Epithelial cell of esophagus (primary cell): ENCODE results near the gene TNFSF8.

Experiments used
- DNase-seq: peaks from one replicate; pipeline ENCODE4 v3.0.0; 2010; ENCODE audit warnings: low read depth
- H3K4me3 ChIP-seq: 2 replicates; pipeline ENCODE4 v1.5.1; 2011; ENCODE audit warnings: mild to moderate bottlenecking, low read length, control low read depth
- CTCF ChIP-seq: IDR thresholded peaks from 2 replicates; pipeline ENCODE4 v1.5.1; 2011; ENCODE audit warnings: low read depth, mild to moderate bottlenecking, low read length, control low read depth, inconsistent platforms; ENCODE audit not compliant: insufficient read depth; ENCODE audit errors: missing control alignments

The TNFSF8 gene

GRCh38 chr9:114925672-114926071 is 4.7 kb downstream of the TNFSF8 start:
- H3K4me3 ChIP-seq, result no peak overlapping the region
- DNase-seq, result no peak
- TF ChIP-seq CTCF, result no peak

- no peak for TF ChIP-seq CTCF
- no peak for DNase-seq
Measured at GRCh38 chr9:114925039-114925438, 5.4 kb downstream of the TNFSF8 start.

GRCh38 chr9:114924327-114924726 is 6.1 kb downstream of the TNFSF8 start:
- no peak for TF ChIP-seq CTCF
- no peak for DNase-seq

More at GRCh38 chr9:114925039-114925438, 5.4 kb downstream of the TNFSF8 start:
- H3K4me3 ChIP-seq, result no peak overlapping the region

GRCh38 chr9:114923918-114924317 is 6.5 kb downstream of the TNFSF8 start:
- H3K4me3 ChIP-seq, result no peak overlapping the region
- DNase-seq, result no peak
- no peak for TF ChIP-seq CTCF

More at GRCh38 chr9:114924327-114924726, 6.1 kb downstream of the TNFSF8 start:
- no peak overlapping the region for H3K4me3 ChIP-seq

- TF ChIP-seq CTCF, result no peak
- DNase-seq, result no peak
Measured at GRCh38 chr9:114921171-114921570, 9.2 kb downstream of the TNFSF8 start.

GRCh38 chr9:114919611-114920010 is 10.8 kb downstream of the TNFSF8 start:
- no peak for DNase-seq
- no peak overlapping the region for H3K4me3 ChIP-seq
- no peak for TF ChIP-seq CTCF

More at GRCh38 chr9:114921171-114921570, 9.2 kb downstream of the TNFSF8 start:
- H3K4me3 ChIP-seq, result no peak overlapping the region

- H3K4me3 ChIP-seq, result no peak overlapping the region
- no peak for DNase-seq
- no peak for TF ChIP-seq CTCF
Measured at GRCh38 chr9:114916481-114916880, 13.9 kb downstream of the TNFSF8 start.
